HepG2 (cell line): ENCODE results near the gene CMTM8. TPM values are rescaled to one million over a fixed set of nuclear protein-coding genes. Genes with fewer than 3 reads are reported as not detected.

Experiments used
- ATAC-seq: fragments of 200-7000 bp; cut with Tn5 transposase; 3 replicates; pipeline ENCODE4 v1.9.1; 2020; ENCODE audit warnings: mild to moderate bottlenecking, moderate library complexity
- BruUV-seq: library from RNA; stranded (reverse); fragments of 400-500 nt; replicated peaks from 2 replicates; lab custom pipeline; 2021; lab: Mats Ljungman, UMichigan
- CTCF ChIA-PET: fragments of 300-600 bp; formaldehyde crosslinking; extraction: SDS; loops from one replicate; lab custom pipeline; 2021; ENCODE audit warnings: low total read pairs, inconsistent platforms, low intra/inter-chr PET ratio; lab: Yijun Ruan, JAX
- POLR2A ChIA-PET: fragments of 350-600 bp; sonication (Branson Sonifier 250); formaldehyde crosslinking; loops from one replicate; lab custom pipeline; 2020; ENCODE audit warnings: antibody characterized with exemption, inconsistent platforms; lab: Yijun Ruan, JAX
- DNase-seq: peaks from one replicate; pipeline ENCODE4 v3.0.0-alpha.2; 2015; ENCODE audit warnings: low spot score
- FAIRE-seq: peaks from 3 replicates; lab custom pipeline; 2011; peaks lifted over from hg19 to GRCh38; lab: Jason Lieb, UNC
- H2AFZ ChIP-seq: one replicate; pipeline ENCODE4 v1.6.1; 2011; ENCODE audit warnings: low read length, inconsistent platforms
- H3K27ac ChIP-seq: fragments of 300-600 bp; 3 replicates; pipeline ENCODE4 v1.8.0; 2011; ENCODE audit warnings: mixed run types, mild to moderate bottlenecking, mixed read lengths, low read length, inconsistent platforms; ENCODE audit not compliant: insufficient read depth; ENCODE audit errors: extremely low read length
- H3K27me3 ChIP-seq, 2 experiments: fragments of 200-600 bp in 1 of 2; 2 replicates in 1 of 2; 3 replicates in 1 of 2; pipeline versions ENCODE4 v1.6.0 to v1.8.0; 2011; ENCODE audit warnings: low read length in 2 of 2, mild to moderate bottlenecking in 2 of 2, moderate library complexity in 2 of 2, inconsistent platforms in 1 of 2; ENCODE audit not compliant: insufficient read depth in 2 of 2, control insufficient read depth in 1 of 2
- H3K36me3 ChIP-seq, 2 experiments: fragments of 200-600 bp in 1 of 2; replicated peaks in 1 of 2; 2 replicates in 1 of 2; 3 replicates in 1 of 2; pipeline versions ENCODE4 v1.5.1 to v1.8.0; 2011; ENCODE audit warnings: low read length in 2 of 2, inconsistent platforms in 1 of 2; ENCODE audit not compliant: insufficient read depth in 2 of 2, control insufficient read depth in 1 of 2
- H3K4me1 ChIP-seq: 2 replicates; pipeline ENCODE4 v1.5.1; 2012; ENCODE audit warnings: low read length, inconsistent platforms; ENCODE audit not compliant: insufficient read depth
- H3K4me2 ChIP-seq: 2 replicates; pipeline ENCODE4 v1.6.0; 2011; ENCODE audit warnings: low read depth, low read length, inconsistent platforms
- H3K4me3 ChIP-seq, 3 experiments: fragments of 200-600 bp in 1 of 3; sonication (generic), shearing (Covaris generic) in 1 of 3; replicated peaks in 1 of 3; 2 replicates each; pipeline ENCODE4 v1.5.1; 2011 to 2016; ENCODE audit warnings: low read length in 3 of 3, inconsistent platforms in 2 of 3, low read depth in 2 of 3, mild to moderate bottlenecking in 2 of 3, control low read depth in 1 of 3, mixed read lengths in 1 of 3; ENCODE audit not compliant: insufficient read depth in 1 of 3
- H3K79me2 ChIP-seq: one replicate; pipeline ENCODE4 v1.6.1; 2011; ENCODE audit warnings: low read length, inconsistent platforms; ENCODE audit not compliant: insufficient read depth
- H3K9ac ChIP-seq: 2 replicates; pipeline ENCODE4 v1.6.0; 2011; ENCODE audit warnings: mild to moderate bottlenecking, low read depth, low read length, inconsistent platforms; ENCODE audit not compliant: insufficient read depth
- H3K9me3 ChIP-seq: 2 replicates; pipeline ENCODE4 v1.5.1; 2012; ENCODE audit warnings: mild to moderate bottlenecking, low read length
- H4K20me1 ChIP-seq: 2 replicates; pipeline ENCODE4 v1.6.0; 2011; ENCODE audit warnings: inconsistent platforms, mild to moderate bottlenecking, low read length, moderate library complexity; ENCODE audit not compliant: insufficient read depth
- DNMT1 ChIP-seq: sonication (generic); formaldehyde crosslinking; IDR thresholded peaks from 2 replicates; pipeline ENCODE4 v1.5.1; 2020; ENCODE audit warnings: mild to moderate bottlenecking, missing genetic modification reagents
- HDAC1 ChIP-seq: sonication (generic); formaldehyde crosslinking; IDR thresholded peaks from 2 replicates; pipeline ENCODE4 v1.5.1; 2020; ENCODE audit warnings: mild to moderate bottlenecking, missing genetic modification reagents
- HMG20A ChIP-seq: IDR thresholded peaks from 2 replicates; pipeline ENCODE4 v1.6.1; 2016; ENCODE audit warnings: borderline replicate concordance
- HOMEZ ChIP-seq: IDR thresholded peaks from 2 replicates; pipeline ENCODE4 v1.6.1; 2016; ENCODE audit warnings: low read depth
- MAF1 ChIP-seq: sonication (generic); formaldehyde crosslinking; IDR thresholded peaks from 2 replicates; pipeline ENCODE4 v1.5.0; 2020; ENCODE audit warnings: missing genetic modification reagents, borderline replicate concordance
- NCOR1 ChIP-seq: fragments of 200-600 bp; sonication (generic); IDR thresholded peaks from 2 replicates; pipeline ENCODE4 v1.7.0; 2017; ENCODE audit warnings: antibody characterized with exemption, low read length, borderline replicate concordance
- TBP ChIP-seq: sonication (generic); formaldehyde crosslinking; IDR thresholded peaks from 2 replicates; pipeline ENCODE4 v1.5.0; 2020; ENCODE audit warnings: missing genetic modification reagents
- TEAD3 ChIP-seq: optimal IDR thresholded peaks from 2 replicates; pipeline ENCODE3; 2016; ENCODE audit warnings: borderline replicate concordance
- ZBTB34 ChIP-seq: sonication (generic); formaldehyde crosslinking; IDR thresholded peaks from 2 replicates; pipeline ENCODE4 v1.8.0; 2022; ENCODE audit warnings: mild to moderate bottlenecking, missing genetic modification reagents
- ZBTB37 ChIP-seq: sonication (generic); formaldehyde crosslinking; IDR thresholded peaks from 2 replicates; pipeline ENCODE4 v1.4.0; 2020; ENCODE audit warnings: mild to moderate bottlenecking, missing genetic modification reagents
- ZNF557 ChIP-seq: sonication (generic); formaldehyde crosslinking; IDR thresholded peaks from 2 replicates; pipeline ENCODE4 v1.4.0; 2020; ENCODE audit warnings: missing genetic modification reagents
- ZNF749 ChIP-seq: sonication (generic); formaldehyde crosslinking; IDR thresholded peaks from 2 replicates; pipeline ENCODE4 v1.8.0; 2022; ENCODE audit warnings: mild to moderate bottlenecking, missing genetic modification reagents, moderate library complexity, borderline replicate concordance
- WGBS: methylation state at CpG from one replicate; pipeline ENCODE4 v1.1.6; 2017; ENCODE audit warnings: low lambda C conversion rate; 5-methylcytosine and 5-hydroxymethylcytosine counted together
- in situ Hi-C: cut with HindIII; loops from 2 replicates; pipeline ENCODE4 v1.10.0; 2017; ENCODE audit warnings: low pct_unique_long_range_greater_than_20kb; ENCODE audit not compliant: extremely low pct_ligation_motif_present
- intact Hi-C: fragments of 100-400 bp; cut with micrococcal nuclease; formaldehyde crosslinking; loops from one replicate; pipeline ENCODE4 v1.10.0; 2022; ENCODE audit not compliant: unreplicated experiment
- polyA plus RNA-seq, 8 experiments: library from polyadenylated mRNA; depleted of rRNA in 3 of 8; stranded (reverse) in 7 of 8; unstranded in 1 of 8; fragments of >200 nt; fragmentation: Illumina TruSeq in 4 of 8; extraction: Trizol in 4 of 8; gene quantifications; 2 replicates each; pipeline versions ENCODE4 v1.2.1 to v1.2.3, GENCODE V29; 2011 to 2016; ENCODE audit warnings: low read depth in 4 of 8, missing spikeins in 1 of 8, mixed read lengths in 1 of 8; ENCODE audit not compliant: insufficient read depth in 1 of 8
- total RNA-seq, 5 experiments: library from RNA; depleted of rRNA; stranded (reverse); fragments of >200 nt; fragmentation: Illumina TruSeq; extraction: Trizol; gene quantifications; 2 replicates each; pipeline ENCODE4 v1.2.3, GENCODE V29; 2016; ENCODE audit warnings: low read depth in 1 of 5

The CMTM8 gene
- total and polyA plus RNA-seq, 2 of the 13 experiments (the other 11 are each of a cell fraction or from before 2014, with no cell fraction given) = 8.9 to 15.8 TPM

DNA sequence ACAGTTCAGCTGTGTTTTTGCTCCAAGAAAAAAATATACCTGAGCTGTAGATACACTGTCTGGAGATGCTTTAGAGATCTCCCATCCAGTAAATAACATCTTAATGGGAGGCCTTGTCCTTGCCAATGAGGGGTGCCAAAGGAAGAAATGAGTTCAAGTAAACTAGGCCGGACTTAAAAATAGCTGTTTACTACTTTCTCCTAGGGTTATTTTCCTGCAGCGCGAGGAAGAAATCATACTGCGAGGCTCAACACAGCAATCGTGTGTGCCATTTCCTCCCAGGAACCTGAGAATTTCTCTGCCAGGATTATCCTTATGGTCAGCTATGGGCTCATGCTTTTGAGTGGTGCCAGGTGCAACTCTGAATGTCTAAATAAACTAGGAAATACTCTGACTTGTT is 71.9 kb downstream of the CMTM8 start:
- H3K4me2 ChIP-seq = 0 out of 2 replicates have a peak overlapping the region, but pooled peaks have one; percentile 65
- POLR2A ChIA-PET = no interaction called here
- intact Hi-C loops (no loop called here), in situ Hi-C loops (no loop called here)
- peaks cover 49% of the 10 kb centered on the region for H3K4me1 ChIP-seq
- WGBS = 91% methylated on average over 5 of the region's 5 CpGs
- H2AFZ ChIP-seq = no peak overlapping the region
- H3K9me3 ChIP-seq = no peaks in the 10 kb centered on the region
- no peak for DNase-seq
- peak overlapping the region; percentile 72 for H3K27ac ChIP-seq
- no peaks in the 10 kb centered on the region for H3K27me3 ChIP-seq
- no peak for FAIRE-seq
- no peak for ATAC-seq
- BruUV-seq = no TSS peak
- CTCF ChIA-PET = no interaction called here
- no peak overlapping the region for H3K4me3 ChIP-seq
- H3K36me3 ChIP-seq = no peaks in the 10 kb centered on the region
- peaks cover 9% of the 10 kb centered on the region for H3K79me2 ChIP-seq
- H4K20me1 ChIP-seq = no peaks in the 10 kb centered on the region
- TF ChIP-seq MAF1 (CRISPR knock-in tag) (no peak), ZNF749 (CRISPR knock-in tag) (no peak), DNMT1 (CRISPR knock-in tag) (no peak)
- H3K9ac ChIP-seq = no peak overlapping the region

DNA sequence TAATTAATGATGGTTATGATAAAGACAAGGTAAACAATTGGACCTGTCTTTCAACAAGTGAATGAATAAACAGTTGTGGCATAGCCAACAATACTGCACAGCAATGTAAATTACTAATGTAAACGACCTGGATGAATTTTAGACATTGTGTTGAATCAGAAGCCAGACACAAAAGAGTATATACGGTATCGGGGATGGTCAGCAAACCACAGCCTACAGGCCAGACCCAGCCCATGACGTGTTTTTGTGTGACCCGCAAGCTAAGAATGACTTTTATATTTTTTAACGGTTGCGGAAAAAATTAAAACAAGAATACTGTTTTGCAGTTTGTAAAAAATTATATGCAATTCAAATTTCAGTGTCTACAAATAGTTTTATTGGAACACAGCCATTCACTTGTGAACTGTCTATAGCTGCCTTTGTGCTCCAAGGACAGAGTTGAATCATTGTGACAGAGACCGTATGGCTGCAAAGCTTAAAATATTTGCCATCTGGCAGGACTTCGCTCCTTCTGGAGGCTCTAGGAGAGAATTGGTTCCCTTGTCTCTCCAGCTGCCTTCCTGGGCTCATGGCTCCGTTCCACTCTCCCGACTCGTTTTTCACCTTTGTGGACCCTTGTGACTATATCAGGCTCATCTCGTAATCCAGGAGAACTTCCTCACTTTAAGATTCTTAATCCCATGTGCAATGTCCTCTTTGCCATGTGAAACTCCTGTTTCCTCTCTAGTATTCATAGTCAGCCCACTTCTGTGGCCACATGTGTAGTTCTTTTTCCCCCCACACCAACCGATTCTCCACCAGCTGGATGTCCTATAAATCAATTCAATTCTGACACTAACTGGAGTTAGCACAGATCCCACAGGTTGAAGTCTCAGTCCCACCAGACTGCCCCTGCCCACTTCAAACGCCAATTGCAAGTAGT is 72.7 kb downstream of the CMTM8 start:
- Histone ChIP-seq H3K4me2 (peak overlapping the region; percentile 65), H3K36me3 (no peaks in the 10 kb centered on the region), H3K4me1 (peaks cover 56% of the 10 kb centered on the region), H3K9me3 (no peaks in the 10 kb centered on the region), H3K27me3 (no peaks in the 10 kb centered on the region), H3K27ac (peak overlapping the region; percentile 72), H2AFZ (no peak overlapping the region), H3K9ac (peak overlapping the region; percentile 36; the same call in 1 of the 2 replicates), H3K79me2 (peaks cover 6% of the 10 kb centered on the region), H3K4me3 (peak overlapping the region in 1 of 3 experiments; percentile 3; a peak in 1 of 6 replicates), H4K20me1 (no peaks in the 10 kb centered on the region)
- no TSS peak for BruUV-seq
- WGBS = 24% methylated on average over 15 of the region's 15 CpGs
- peak; percentile 99 for FAIRE-seq
- POLR2A ChIA-PET = interaction anchor here (1.2 kb wide), 1 partner anchor 80 kb away, joined by 3 read pairs; the partner anchor contains the start of gene CMTM7
- peak; percentile 96 for ATAC-seq
- intact Hi-C loops (no loop called here), in situ Hi-C loops (no loop called here)
- CTCF ChIA-PET = no interaction called here
- DNase-seq = peak; percentile 92
- TF ChIP-seq HOMEZ (CRISPR knock-in tag) (0 out of 2 replicates have a peak, but pooled peaks have one; percentile 33), TEAD3 (CRISPR knock-in tag) (peak; percentile 59), ZBTB34 (CRISPR knock-in tag) (peak; percentile 80; the same call in 1 of the 2 replicates), ZBTB37 (peak; percentile 73; the same call in 1 of the 2 replicates), TBP (CRISPR knock-in tag) (no peak), HDAC1 (CRISPR knock-in tag) (0 out of 2 replicates have a peak, but pooled peaks have one; percentile 24), NCOR1 (peak; percentile 70; the same call in 1 of the 2 replicates), HMG20A (0 out of 2 replicates have a peak, but pooled peaks have one; percentile 20), ZNF557 (0 out of 2 replicates have a peak, but pooled peaks have one; percentile 35)
